ENCODE results near the gene PERCC1. TPM values are rescaled to one million over a fixed set of nuclear protein-coding genes. Genes with fewer than 3 reads are reported as not detected.

Gene PERCC1
- total RNA-seq, 1 donor from 2014 or later, result not detected

DNA sequence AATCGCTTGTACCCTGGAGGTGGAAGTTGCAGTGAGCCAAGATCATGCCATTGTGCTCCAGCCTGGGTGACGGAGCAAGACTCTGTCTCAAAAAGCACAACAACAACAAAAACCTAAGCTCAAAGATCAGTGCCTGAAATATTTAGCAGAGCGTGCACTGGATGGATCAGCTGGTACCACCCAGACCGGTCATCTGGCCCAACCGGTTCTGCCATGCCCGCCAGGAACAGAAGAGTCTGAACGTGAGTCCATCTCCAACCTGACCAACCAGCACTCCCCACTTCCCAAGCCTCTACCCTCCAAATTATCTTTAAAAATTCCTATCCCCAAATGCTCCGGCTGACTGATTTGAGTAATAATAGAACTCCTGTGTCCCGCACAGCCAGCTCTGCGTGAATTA is 8.8 kb upstream of the PERCC1 start:
- Histone ChIP-seq H3K4me3 (no peak overlapping the region), H3K27me3 (no peaks in the 10 kb centered on the region), H3K9ac (no peak overlapping the region), H3K79me2 (ENCODE audit: low read depth) (peaks cover 30% of the 10 kb centered on the region), H3K36me3 (no peaks in the 10 kb centered on the region), H3K27ac (no peak overlapping the region), H3K4me2 (no peak overlapping the region), H3K4me1 (peaks cover 11% of the 10 kb centered on the region), H2AFZ (replicated peaks) (no peak overlapping the region), H3F3A (ENCODE audit: low read depth) (no peaks in the 10 kb centered on the region), H3K9me3 (ENCODE audit: low read depth) (no peaks in the 10 kb centered on the region), H4K20me1 (ENCODE audit: low read depth) (peaks cover 8% of the 10 kb centered on the region)
- no peak overlapping the region for H3K27ac Mint-ChIP-seq
- peaks cover 8% of the 10 kb centered on the region for H3K27me3 Mint-ChIP-seq (ENCODE audit: insufficient read depth, low read depth)
- H3K36me3 Mint-ChIP-seq, result no peaks in the 10 kb centered on the region
- no peak for DNase-seq (ENCODE audit: low spot score)
- TF ChIP-seq, protein P1, sequence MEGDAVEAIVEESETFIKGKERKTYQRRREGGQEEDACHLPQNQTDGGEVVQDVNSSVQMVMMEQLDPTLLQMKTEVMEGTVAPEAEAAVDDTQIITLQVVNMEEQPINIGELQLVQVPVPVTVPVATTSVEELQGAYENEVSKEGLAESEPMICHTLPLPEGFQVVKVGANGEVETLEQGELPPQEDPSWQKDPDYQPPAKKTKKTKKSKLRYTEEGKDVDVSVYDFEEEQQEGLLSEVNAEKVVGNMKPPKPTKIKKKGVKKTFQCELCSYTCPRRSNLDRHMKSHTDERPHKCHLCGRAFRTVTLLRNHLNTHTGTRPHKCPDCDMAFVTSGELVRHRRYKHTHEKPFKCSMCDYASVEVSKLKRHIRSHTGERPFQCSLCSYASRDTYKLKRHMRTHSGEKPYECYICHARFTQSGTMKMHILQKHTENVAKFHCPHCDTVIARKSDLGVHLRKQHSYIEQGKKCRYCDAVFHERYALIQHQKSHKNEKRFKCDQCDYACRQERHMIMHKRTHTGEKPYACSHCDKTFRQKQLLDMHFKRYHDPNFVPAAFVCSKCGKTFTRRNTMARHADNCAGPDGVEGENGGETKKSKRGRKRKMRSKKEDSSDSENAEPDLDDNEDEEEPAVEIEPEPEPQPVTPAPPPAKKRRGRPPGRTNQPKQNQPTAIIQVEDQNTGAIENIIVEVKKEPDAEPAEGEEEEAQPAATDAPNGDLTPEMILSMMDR (IDR thresholded peaks at IDR 0.05), result no peak
- TF ChIP-seq EZH2 (IDR thresholded peaks at IDR 0.05) (no peak), EZH2phosphoT487 (IDR thresholded peaks at IDR 0.05) (no peak)
- no peaks in the 10 kb centered on the region for H3K9me3 Mint-ChIP-seq
- peaks cover 14% of the 10 kb centered on the region for H3K4me1 Mint-ChIP-seq
- peak overlapping the region; percentile 65 for H3K4me3 Mint-ChIP-seq

DNA sequence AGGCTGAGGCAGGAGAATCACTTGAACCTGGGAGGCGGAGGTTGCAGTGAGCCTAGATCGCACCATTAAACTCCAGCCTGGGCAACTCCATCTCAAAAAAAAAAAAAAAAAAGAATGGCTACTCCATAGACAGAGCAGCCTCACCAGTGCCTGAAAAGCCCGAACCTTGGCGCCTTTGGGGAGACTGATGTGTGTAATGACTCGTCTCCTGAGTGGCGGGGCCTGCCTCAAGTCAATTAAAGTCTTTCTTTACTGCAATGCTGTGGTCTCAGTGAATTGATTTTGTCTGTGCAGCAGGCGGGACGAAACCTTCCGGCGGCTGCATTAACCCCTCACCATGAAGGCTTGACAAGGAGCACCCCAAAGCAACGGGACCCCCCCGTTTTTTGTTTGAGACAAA is 6.8 kb upstream of the PERCC1 start:
- TF ChIP-seq, protein P1 (IDR thresholded peaks at IDR 0.05), result no peak
- no peak for TF ChIP-seq EZH2 (IDR thresholded peaks at IDR 0.05)
- TF ChIP-seq EZH2phosphoT487 (IDR thresholded peaks at IDR 0.05), result no peak
- Histone ChIP-seq H3K36me3 (no peaks in the 10 kb centered on the region), H3K9ac (no peak overlapping the region), H3K27ac (no peak overlapping the region), H3K27me3 (no peaks in the 10 kb centered on the region), H3K4me1 (peaks cover 12% of the 10 kb centered on the region), H3K9me3 (ENCODE audit: low read depth) (no peaks in the 10 kb centered on the region), H4K20me1 (ENCODE audit: low read depth) (peaks cover 8% of the 10 kb centered on the region), H3K4me3 (no peak overlapping the region), H3K79me2 (ENCODE audit: low read depth) (peaks cover 15% of the 10 kb centered on the region), H3K4me2 (no peak overlapping the region), H3F3A (ENCODE audit: low read depth) (no peaks in the 10 kb centered on the region), H2AFZ (replicated peaks) (no peak overlapping the region)
- Mint-ChIP-seq H3K4me3 (no peak overlapping the region), H3K9me3 (no peaks in the 10 kb centered on the region), H3K27me3 (ENCODE audit: insufficient read depth, low read depth) (peaks cover 4% of the 10 kb centered on the region), H3K36me3 (no peaks in the 10 kb centered on the region), H3K27ac (peak overlapping the region; percentile 6), H3K4me1 (peaks cover 11% of the 10 kb centered on the region)
- no peak for DNase-seq (ENCODE audit: low spot score)

DNA sequence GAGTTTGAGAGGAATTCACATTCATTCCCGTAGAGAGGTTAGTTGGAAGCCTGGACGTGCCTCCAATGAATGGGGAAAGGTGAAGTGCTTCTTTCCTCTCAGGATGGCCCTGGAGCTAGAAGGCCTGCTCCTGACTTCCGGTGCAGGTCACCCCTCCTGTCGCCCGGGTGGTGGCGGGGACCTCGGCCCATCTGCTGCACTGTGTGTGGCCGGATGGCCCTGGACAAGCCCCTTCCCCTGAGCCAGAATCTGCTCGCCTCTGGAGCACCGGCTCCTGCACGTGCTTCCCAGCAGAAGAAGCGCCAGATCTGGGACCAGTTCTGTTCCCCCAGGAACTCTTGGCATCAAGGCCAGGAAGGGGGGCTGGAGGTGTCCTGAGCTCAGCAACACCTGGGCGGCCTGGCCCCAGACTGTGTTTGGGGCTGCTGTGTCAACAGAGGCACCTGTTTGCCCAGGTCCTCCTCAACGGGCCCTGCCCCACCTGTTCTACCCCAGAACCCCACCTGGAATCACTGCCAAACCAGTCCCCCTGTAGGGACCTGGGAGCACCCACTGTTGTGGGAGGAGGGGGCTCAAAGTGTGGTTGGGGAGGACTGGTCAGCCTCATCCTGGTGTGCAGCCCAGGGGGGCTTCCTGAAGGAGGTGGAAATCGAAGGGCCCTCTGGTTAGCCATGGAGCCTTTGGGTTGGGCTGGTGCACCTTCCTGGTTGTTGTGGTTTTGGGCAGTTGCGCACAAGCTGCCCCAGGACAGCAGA is 5.1 kb upstream of the PERCC1 start:
- Histone ChIP-seq H4K20me1 (ENCODE audit: low read depth) (no peaks in the 10 kb centered on the region), H3F3A (ENCODE audit: low read depth) (no peaks in the 10 kb centered on the region), H3K9me3 (ENCODE audit: low read depth) (no peaks in the 10 kb centered on the region), H3K79me2 (ENCODE audit: low read depth) (no peaks in the 10 kb centered on the region), H3K36me3 (no peaks in the 10 kb centered on the region), H3K4me2 (no peak overlapping the region), H3K27ac (no peak overlapping the region), H3K4me3 (no peak overlapping the region), H3K27me3 (no peaks in the 10 kb centered on the region), H3K4me1 (peaks cover 6% of the 10 kb centered on the region), H3K9ac (no peak overlapping the region), H2AFZ (replicated peaks) (no peak overlapping the region)
- Mint-ChIP-seq H3K4me1 (peaks cover 21% of the 10 kb centered on the region), H3K27me3 (ENCODE audit: insufficient read depth, low read depth) (peaks cover 3% of the 10 kb centered on the region), H3K9me3 (no peaks in the 10 kb centered on the region), H3K4me3 (no peak overlapping the region), H3K27ac (no peak overlapping the region), H3K36me3 (no peaks in the 10 kb centered on the region)
- no peak for DNase-seq (ENCODE audit: low spot score)
- no peak for TF ChIP-seq EZH2phosphoT487 (IDR thresholded peaks at IDR 0.05)
- TF ChIP-seq EZH2 (IDR thresholded peaks at IDR 0.05), result no peak
- TF ChIP-seq, protein P1 (IDR thresholded peaks at IDR 0.05), result no peak
